Fibroblast of mammary gland (primary cell): ENCODE data around the gene FHOD1.

Experiments
- DNase-seq: peaks from one replicate; pipeline ENCODE4 v3.0.0-alpha.2; 2010; ENCODE audit warnings: low read depth
- H3K4me3 ChIP-seq: 2 replicates; pipeline ENCODE4 v1.5.1; 2011; ENCODE audit warnings: low read depth, mild to moderate bottlenecking, low read length, moderate library complexity; ENCODE audit not compliant: control insufficient read depth
- CTCF ChIP-seq: conservative IDR thresholded peaks from 2 replicates; pipeline ENCODE4 v1.5.1; 2011; ENCODE audit warnings: low read depth, low read length, inconsistent platforms; ENCODE audit not compliant: control insufficient read depth, insufficient read depth

FHOD1 gene

GRCh38 chr16:67286441-67287235, 39.4 kb upstream of the FHOD1 start:
- no peak overlapping the region for H3K4me3 ChIP-seq
- DNase-seq: peak; percentile 28
- no peak for TF ChIP-seq CTCF

- peak; percentile 18 for DNase-seq
- TF ChIP-seq CTCF: peak; percentile 31
- H3K4me3 ChIP-seq: no peak overlapping the region
Measured at GRCh38 chr16:67284699-67285646, 37.7 kb upstream of the FHOD1 start.

DNA sequence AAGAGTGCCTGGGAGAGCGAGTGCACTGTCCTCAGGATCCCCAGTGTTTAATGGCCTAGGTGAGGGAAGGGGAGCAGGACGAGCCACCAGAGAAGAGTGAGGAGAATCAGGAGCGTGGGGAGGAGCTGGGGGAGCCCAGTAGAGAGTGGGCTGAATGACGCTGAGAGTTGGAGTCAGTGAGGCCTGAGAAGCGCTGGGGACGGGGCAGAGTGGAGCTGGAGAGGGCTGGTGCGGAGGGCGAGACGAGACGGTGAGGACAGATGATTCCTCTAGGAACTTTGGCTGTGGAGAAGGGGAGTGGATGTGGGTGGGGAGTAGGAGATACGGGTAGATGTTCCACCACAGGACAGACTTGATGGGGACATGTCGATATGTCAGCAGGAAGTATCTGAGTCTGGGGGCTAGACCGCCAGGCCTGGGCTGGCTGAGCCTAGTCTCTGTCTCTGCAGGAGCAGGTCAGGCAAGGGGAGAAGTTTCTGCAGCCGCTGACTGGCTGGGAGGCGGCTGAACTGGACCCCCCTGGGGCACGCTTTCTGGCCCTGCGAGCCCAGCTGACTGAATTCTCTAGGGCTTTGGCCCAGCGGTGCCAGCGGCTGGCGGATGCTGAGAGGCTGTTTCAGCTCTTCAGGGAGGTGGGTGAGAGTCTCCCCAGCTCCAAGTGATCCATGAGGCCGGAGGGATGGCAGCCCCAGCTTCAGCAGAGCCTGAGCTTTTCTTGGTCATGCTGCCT, 36.7 kb upstream of the FHOD1 start:
- no peak overlapping the region for H3K4me3 ChIP-seq
- TF ChIP-seq CTCF: no peak

DNA sequence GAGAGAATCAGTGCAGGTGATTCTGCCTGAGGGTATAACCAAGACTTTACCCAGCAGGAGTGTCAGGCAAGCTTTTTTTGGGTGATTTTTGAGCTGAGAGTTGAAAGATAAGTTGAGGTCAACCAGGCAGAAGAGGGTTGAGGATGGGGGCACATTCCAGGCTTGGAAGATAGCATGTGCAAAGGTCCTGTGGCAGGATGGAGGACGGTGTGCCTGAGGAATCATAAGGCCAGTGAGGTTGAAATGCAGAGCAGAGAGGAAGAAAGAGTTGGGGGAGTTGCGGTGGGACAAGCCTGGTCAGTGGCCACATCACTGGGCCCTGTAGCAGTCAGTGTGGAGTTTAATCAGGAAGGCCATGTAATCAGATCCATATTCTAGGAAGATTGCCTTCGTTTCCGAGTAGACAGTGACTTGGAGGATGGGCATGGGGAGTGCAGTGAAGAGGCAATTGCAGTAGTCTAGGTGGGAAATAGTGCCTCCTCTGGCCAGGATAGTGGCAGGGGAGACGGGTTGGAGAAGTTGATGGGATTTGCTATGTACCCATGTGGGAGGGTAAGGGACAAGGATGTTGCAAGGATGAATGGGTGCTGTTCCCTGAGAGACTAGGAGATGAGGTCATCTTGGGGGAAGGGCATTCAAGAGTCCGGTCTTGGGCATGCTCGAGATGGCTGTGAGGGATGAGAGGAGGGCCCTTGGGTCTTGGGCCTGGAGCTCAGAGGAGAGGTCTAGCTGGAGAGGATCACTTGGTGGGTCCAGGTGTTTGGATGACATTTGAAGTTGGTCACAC, 36.0 kb upstream of the FHOD1 start:
- TF ChIP-seq CTCF: no peak
- H3K4me3 ChIP-seq: no peak overlapping the region
- DNase-seq: peak; percentile 64

More for the DNA sequence above, 36.7 kb upstream of the FHOD1 start:
- no peak for DNase-seq

GRCh38 chr16:67282447-67282805, 35.1 kb upstream of the FHOD1 start:
- no peak for DNase-seq
- H3K4me3 ChIP-seq: no peak overlapping the region
- TF ChIP-seq CTCF: no peak
